HepG2 (cell line): ENCODE results near the gene MCM6. TPM values are rescaled to one million over a fixed set of nuclear protein-coding genes. Genes with fewer than 3 reads are reported as not detected.
A peak's percentile ranks its signal among the peaks of the same experiment; 100 is the strongest.

ENCODE experiments used
- BRCA1 ChIP-seq: sonication (generic); formaldehyde crosslinking; IDR thresholded peaks from 2 replicates; pipeline ENCODE4 v1.4.0; 2020; ENCODE audit warnings: missing genetic modification reagents
- CENPX ChIP-seq: sonication (generic); formaldehyde crosslinking; IDR thresholded peaks from 2 replicates; pipeline ENCODE4 v1.9.0; 2021; ENCODE audit warnings: mild to moderate bottlenecking, missing genetic modification reagents, moderate library complexity
- FIP1L1 ChIP-seq: fragments of 200-400 bp; formaldehyde crosslinking; IDR thresholded peaks from 2 replicates; pipeline ENCODE4 v1.6.1; 2018; ENCODE audit warnings: low read depth, mild to moderate bottlenecking, low read length, moderate library complexity, borderline replicate concordance; ENCODE audit not compliant: insufficient read depth
- KAT7 ChIP-seq: IDR thresholded peaks from 2 replicates; pipeline ENCODE4 v1.6.1; 2018; ENCODE audit warnings: borderline replicate concordance, missing compliant biosample characterization
- KAT8 ChIP-seq: IDR thresholded peaks from 2 replicates; pipeline ENCODE4 v1.6.1; 2016; ENCODE audit warnings: missing genetic modification reagents, missing compliant biosample characterization
- NBN ChIP-seq: fragments of 450-650 bp; conservative IDR thresholded peaks from 2 replicates; pipeline ENCODE4 v1.6.1; 2017
- ZBED4 ChIP-seq: sonication (generic); formaldehyde crosslinking; IDR thresholded peaks from 2 replicates; pipeline ENCODE4 v1.4.0; 2020; ENCODE audit warnings: missing genetic modification reagents, borderline replicate concordance
- ZNF3 ChIP-seq: IDR thresholded peaks from 2 replicates; pipeline ENCODE4 v1.7.0; 2017; ENCODE audit warnings: inconsistent platforms
- ZNF496 ChIP-seq: sonication (generic); formaldehyde crosslinking; IDR thresholded peaks from 2 replicates; pipeline ENCODE4 v1.8.1; 2023; ENCODE audit warnings: mild to moderate bottlenecking, moderate library complexity, missing genetic modification reagents; ENCODE audit not compliant: insufficient replicate concordance
- ZNF564 ChIP-seq: sonication (generic); formaldehyde crosslinking; IDR thresholded peaks from 2 replicates; pipeline ENCODE4 v1.8.1; 2023; ENCODE audit warnings: mild to moderate bottlenecking, missing genetic modification reagents
- ZNF567 ChIP-seq: sonication (generic); formaldehyde crosslinking; IDR thresholded peaks from 2 replicates; pipeline ENCODE4 v1.8.1; 2023; ENCODE audit warnings: mild to moderate bottlenecking, missing genetic modification reagents, borderline replicate concordance
- ZNF605 ChIP-seq: sonication (generic); formaldehyde crosslinking; IDR thresholded peaks from 2 replicates; pipeline ENCODE4 v1.8.0; 2022; ENCODE audit warnings: mild to moderate bottlenecking, missing genetic modification reagents
- ZNF737 ChIP-seq: sonication (generic); formaldehyde crosslinking; IDR thresholded peaks from 2 replicates; pipeline ENCODE4 v1.5.0; 2020; ENCODE audit warnings: missing genetic modification reagents, mild to moderate bottlenecking, borderline replicate concordance
- ZNF773 ChIP-seq: sonication (generic); formaldehyde crosslinking; IDR thresholded peaks from 2 replicates; pipeline ENCODE4 v1.4.0; 2020; ENCODE audit warnings: missing genetic modification reagents, borderline replicate concordance
- ZNF816 ChIP-seq: sonication (generic); formaldehyde crosslinking; IDR thresholded peaks from 2 replicates; pipeline ENCODE4 v1.8.0; 2022; ENCODE audit warnings: missing genetic modification reagents, mild to moderate bottlenecking, borderline replicate concordance
- polyA plus RNA-seq, 8 experiments: library from polyadenylated mRNA; depleted of rRNA in 3 of 8; stranded (reverse) in 7 of 8; unstranded in 1 of 8; fragments of >200 nt; fragmentation: Illumina TruSeq in 4 of 8; extraction: Trizol in 4 of 8; gene quantifications; 2 replicates each; pipeline versions ENCODE4 v1.2.1 to v1.2.3, GENCODE V29; 2011 to 2016; ENCODE audit warnings: low read depth in 4 of 8, missing spikeins in 1 of 8, mixed read lengths in 1 of 8; ENCODE audit not compliant: insufficient read depth in 1 of 8
- total RNA-seq, 5 experiments: library from RNA; depleted of rRNA; stranded (reverse); fragments of >200 nt; fragmentation: Illumina TruSeq; extraction: Trizol; gene quantifications; 2 replicates each; pipeline ENCODE4 v1.2.3, GENCODE V29; 2016; ENCODE audit warnings: low read depth in 1 of 5
- TF ChIP-seq, protein P1 (sequence below): sonication (generic); formaldehyde crosslinking; IDR thresholded peaks from 2 replicates; pipeline ENCODE4; 2020; ENCODE audit warnings: missing genetic modification reagents, mild to moderate bottlenecking, borderline replicate concordance
- TF ChIP-seq, protein P2 (sequence below): fragments of 450-650 bp; IDR thresholded peaks from 2 replicates; pipeline ENCODE4 v1.6.1; 2016
- TF ChIP-seq, protein P3 (sequence below): sonication (generic); formaldehyde crosslinking; IDR thresholded peaks from 2 replicates; pipeline ENCODE4 v1.4.0; 2020; ENCODE audit warnings: mild to moderate bottlenecking, missing genetic modification reagents

MCM6 gene
- total and polyA plus RNA-seq, 2 of the 13 experiments (the other 11 are each of a cell fraction or from before 2014, with no cell fraction given): 9.7 to 18.7 TPM

- TF ChIP-seq, protein P1, sequence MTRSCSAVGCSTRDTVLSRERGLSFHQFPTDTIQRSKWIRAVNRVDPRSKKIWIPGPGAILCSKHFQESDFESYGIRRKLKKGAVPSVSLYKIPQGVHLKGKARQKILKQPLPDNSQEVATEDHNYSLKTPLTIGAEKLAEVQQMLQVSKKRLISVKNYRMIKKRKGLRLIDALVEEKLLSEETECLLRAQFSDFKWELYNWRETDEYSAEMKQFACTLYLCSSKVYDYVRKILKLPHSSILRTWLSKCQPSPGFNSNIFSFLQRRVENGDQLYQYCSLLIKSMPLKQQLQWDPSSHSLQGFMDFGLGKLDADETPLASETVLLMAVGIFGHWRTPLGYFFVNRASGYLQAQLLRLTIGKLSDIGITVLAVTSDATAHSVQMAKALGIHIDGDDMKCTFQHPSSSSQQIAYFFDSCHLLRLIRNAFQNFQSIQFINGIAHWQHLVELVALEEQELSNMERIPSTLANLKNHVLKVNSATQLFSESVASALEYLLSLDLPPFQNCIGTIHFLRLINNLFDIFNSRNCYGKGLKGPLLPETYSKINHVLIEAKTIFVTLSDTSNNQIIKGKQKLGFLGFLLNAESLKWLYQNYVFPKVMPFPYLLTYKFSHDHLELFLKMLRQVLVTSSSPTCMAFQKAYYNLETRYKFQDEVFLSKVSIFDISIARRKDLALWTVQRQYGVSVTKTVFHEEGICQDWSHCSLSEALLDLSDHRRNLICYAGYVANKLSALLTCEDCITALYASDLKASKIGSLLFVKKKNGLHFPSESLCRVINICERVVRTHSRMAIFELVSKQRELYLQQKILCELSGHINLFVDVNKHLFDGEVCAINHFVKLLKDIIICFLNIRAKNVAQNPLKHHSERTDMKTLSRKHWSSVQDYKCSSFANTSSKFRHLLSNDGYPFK (CRISPR knock-in tag): no peak
- TF ChIP-seq ZNF737 (CRISPR knock-in tag) (no peak), ZNF564 (CRISPR knock-in tag) (no peak; the same call in 1 of the 2 replicates), ZNF567 (CRISPR knock-in tag) (no peak), ZBED4 (CRISPR knock-in tag) (peak; percentile 80; the same call in 1 of the 2 replicates), ZNF496 (CRISPR knock-in tag) (no peak), KAT8 (CRISPR knock-in tag) (no peak), ZNF773 (CRISPR knock-in tag) (no peak; the same call in 1 of the 2 replicates), ZNF3 (CRISPR knock-in tag) (no peak), FIP1L1 (no peak), NBN (no peak), ZNF605 (CRISPR knock-in tag) (peak; percentile 94), KAT7 (no peak), CENPX (CRISPR knock-in tag) (no peak), BRCA1 (CRISPR knock-in tag) (peak; percentile 76; the same call in 1 of the 2 replicates), ZNF816 (no peak; the same call in 1 of the 2 replicates)
- TF ChIP-seq, protein P2, sequence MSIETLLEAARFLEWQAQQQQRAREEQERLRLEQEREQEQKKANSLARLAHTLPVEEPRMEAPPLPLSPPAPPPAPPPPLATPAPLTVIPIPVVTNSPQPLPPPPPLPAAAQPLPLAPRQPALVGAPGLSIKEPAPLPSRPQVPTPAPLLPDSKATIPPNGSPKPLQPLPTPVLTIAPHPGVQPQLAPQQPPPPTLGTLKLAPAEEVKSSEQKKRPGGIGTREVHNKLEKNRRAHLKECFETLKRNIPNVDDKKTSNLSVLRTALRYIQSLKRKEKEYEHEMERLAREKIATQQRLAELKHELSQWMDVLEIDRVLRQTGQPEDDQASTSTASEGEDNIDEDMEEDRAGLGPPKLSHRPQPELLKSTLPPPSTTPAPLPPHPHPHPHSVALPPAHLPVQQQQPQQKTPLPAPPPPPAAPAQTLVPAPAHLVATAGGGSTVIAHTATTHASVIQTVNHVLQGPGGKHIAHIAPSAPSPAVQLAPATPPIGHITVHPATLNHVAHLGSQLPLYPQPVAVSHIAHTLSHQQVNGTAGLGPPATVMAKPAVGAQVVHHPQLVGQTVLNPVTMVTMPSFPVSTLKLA: no peak
- TF ChIP-seq, protein P3, sequence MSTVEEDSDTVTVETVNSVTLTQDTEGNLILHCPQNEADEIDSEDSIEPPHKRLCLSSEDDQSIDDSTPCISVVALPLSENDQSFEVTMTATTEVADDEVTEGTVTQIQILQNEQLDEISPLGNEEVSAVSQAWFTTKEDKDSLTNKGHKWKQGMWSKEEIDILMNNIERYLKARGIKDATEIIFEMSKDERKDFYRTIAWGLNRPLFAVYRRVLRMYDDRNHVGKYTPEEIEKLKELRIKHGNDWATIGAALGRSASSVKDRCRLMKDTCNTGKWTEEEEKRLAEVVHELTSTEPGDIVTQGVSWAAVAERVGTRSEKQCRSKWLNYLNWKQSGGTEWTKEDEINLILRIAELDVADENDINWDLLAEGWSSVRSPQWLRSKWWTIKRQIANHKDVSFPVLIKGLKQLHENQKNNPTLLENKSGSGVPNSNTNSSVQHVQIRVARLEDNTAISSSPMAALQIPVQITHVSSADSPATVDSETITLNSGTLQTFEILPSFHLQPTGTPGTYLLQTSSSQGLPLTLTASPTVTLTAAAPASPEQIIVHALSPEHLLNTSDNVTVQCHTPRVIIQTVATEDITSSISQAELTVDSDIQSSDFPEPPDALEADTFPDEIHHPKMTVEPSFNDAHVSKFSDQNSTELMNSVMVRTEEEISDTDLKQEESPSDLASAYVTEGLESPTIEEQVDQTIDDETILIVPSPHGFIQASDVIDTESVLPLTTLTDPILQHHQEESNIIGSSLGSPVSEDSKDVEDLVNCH (CRISPR knock-in tag): no peak
Observed at GRCh38 chr2:135876066-135876711, at the start of gene MCM6 (continued).
